SU-DHL-6 (cell line): ENCODE data around the gene ZNF775.

Source experiments
- CTCF ChIP-seq: fragments of 200-600 bp; sonication (generic); IDR thresholded peaks from one replicate; pipeline ENCODE4 v1.5.1; 2017; ENCODE audit warnings: antibody characterized with exemption, mild to moderate bottlenecking, low read length, moderate library complexity; ENCODE audit not compliant: insufficient read depth, poor library complexity, severe bottlenecking
- EZH2phosphoT487 ChIP-seq: fragments of 200-600 bp; sonication (generic), shearing (Covaris generic); conservative IDR thresholded peaks from 2 replicates; pipeline ENCODE4 v1.6.1; 2018; ENCODE audit warnings: mild to moderate bottlenecking, antibody characterized with exemption, low read length, moderate library complexity, mixed read lengths

- no peak for TF ChIP-seq CTCF
- TF ChIP-seq EZH2phosphoT487, result no peak
Measured at GRCh38 chr7:150343225-150343624, 35.9 kb upstream of the ZNF775 start.
